Measurements from ENCODE around the gene PDZD2.

Gene PDZD2

GRCh38 chr5:31898036-31898632 is 259.2 kb downstream of the PDZD2 start:
- H3K4me1 ChIP-seq = no peaks in the 10 kb centered on the region
- no peak overlapping the region for H3K4me3 ChIP-seq (ENCODE audit: low read depth, low read length)
- no peaks in the 10 kb centered on the region for H3K9me3 ChIP-seq (ENCODE audit: control insufficient read depth, low read length)
- no peak overlapping the region for H3K27ac ChIP-seq
- no peaks in the 10 kb centered on the region for H3K27me3 ChIP-seq (ENCODE audit: control insufficient read depth, insufficient read depth, low read length)
- H3K36me3 ChIP-seq (ENCODE audit: control insufficient read depth, insufficient read depth, low read length) = no peaks in the 10 kb centered on the region
- no peak overlapping the region for H2AFZ ChIP-seq
- TF ChIP-seq CTCF (IDR thresholded peaks at IDR 0.05) = no peak
- no peak overlapping the region for H3K9ac ChIP-seq
- H3K79me2 ChIP-seq = no peaks in the 10 kb centered on the region
- H3K4me2 ChIP-seq (ENCODE audit: low read length) = no peak overlapping the region

- Histone ChIP-seq H3K27me3 (ENCODE audit: control insufficient read depth, insufficient read depth, low read length) (no peaks in the 10 kb centered on the region), H2AFZ (no peak overlapping the region), H3K4me2 (ENCODE audit: low read length) (no peak overlapping the region), H3K36me3 (ENCODE audit: control insufficient read depth, insufficient read depth, low read length) (no peaks in the 10 kb centered on the region), H3K27ac (no peak overlapping the region), H3K9me3 (ENCODE audit: control insufficient read depth, low read length) (no peaks in the 10 kb centered on the region), H3K79me2 (no peaks in the 10 kb centered on the region), H3K4me1 (no peaks in the 10 kb centered on the region), H3K4me3 (ENCODE audit: low read depth, low read length) (no peak overlapping the region), H3K9ac (no peak overlapping the region)
- no peak for TF ChIP-seq CTCF (IDR thresholded peaks at IDR 0.05)
Observed at GRCh38 chr5:31900296-31900865, 261.4 kb downstream of the PDZD2 start.

- Histone ChIP-seq H3K9ac (no peak overlapping the region), H2AFZ (no peak overlapping the region), H3K4me3 (ENCODE audit: low read depth, low read length) (no peak overlapping the region), H3K79me2 (no peaks in the 10 kb centered on the region), H3K36me3 (ENCODE audit: control insufficient read depth, insufficient read depth, low read length) (no peaks in the 10 kb centered on the region), H3K27ac (no peak overlapping the region), H3K27me3 (ENCODE audit: control insufficient read depth, insufficient read depth, low read length) (no peaks in the 10 kb centered on the region), H3K4me1 (no peaks in the 10 kb centered on the region), H3K4me2 (ENCODE audit: low read length) (no peak overlapping the region), H3K9me3 (ENCODE audit: control insufficient read depth, low read length) (no peaks in the 10 kb centered on the region)
- no peak for TF ChIP-seq CTCF (IDR thresholded peaks at IDR 0.05)
Observed at GRCh38 chr5:31901807-31902530, 263.0 kb downstream of the PDZD2 start.

- H2AFZ ChIP-seq = no peak overlapping the region
Observed at GRCh38 chr5:31908396-31908795, 269.5 kb downstream of the PDZD2 start.

More at GRCh38 chr5:31908396-31908795, 269.5 kb downstream of the PDZD2 start:
- no peak overlapping the region for H3K4me2 ChIP-seq (ENCODE audit: low read length)
- H3K4me1 ChIP-seq = no peaks in the 10 kb centered on the region
- no peak overlapping the region for H3K9ac ChIP-seq
- no peak overlapping the region for H3K27ac ChIP-seq
- no peaks in the 10 kb centered on the region for H3K27me3 ChIP-seq (ENCODE audit: control insufficient read depth, insufficient read depth, low read length)
- no peak overlapping the region for H3K4me3 ChIP-seq (ENCODE audit: low read depth, low read length)
- H3K36me3 ChIP-seq (ENCODE audit: control insufficient read depth, insufficient read depth, low read length) = no peaks in the 10 kb centered on the region
- H3K79me2 ChIP-seq = no peaks in the 10 kb centered on the region
- TF ChIP-seq CTCF (IDR thresholded peaks at IDR 0.05) = no peak
- no peaks in the 10 kb centered on the region for H3K9me3 ChIP-seq (ENCODE audit: control insufficient read depth, low read length)
